Measurements from ENCODE around the gene OR4C13.
"Not testable (repeated sequence)": the region's sequence is repeated elsewhere in the genome, so short reads cannot be mapped to it uniquely, and the experiment has no call there.

Gene OR4C13

DNA sequence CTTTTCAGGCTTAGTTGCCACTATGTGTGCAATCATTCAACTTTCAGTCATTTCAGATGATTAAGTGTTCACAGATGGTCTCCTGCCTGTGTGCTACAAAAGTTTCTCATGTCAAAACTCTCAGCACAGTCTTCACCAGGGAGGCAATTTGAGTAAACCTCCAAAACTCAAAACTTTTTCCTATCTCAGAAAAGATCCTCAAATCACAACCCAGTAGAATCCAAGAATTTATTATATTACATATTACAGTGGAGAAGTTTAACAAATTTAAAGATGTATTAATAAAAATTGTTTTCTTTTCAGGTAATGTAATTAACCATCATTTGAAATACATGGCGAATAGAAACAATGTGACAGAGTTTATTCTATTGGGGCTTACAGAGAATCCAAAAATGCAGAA lies at the start of gene OR4C13:
Gene OR4C13 (plus strand): TSS at position 301 of the 400 bp plus-strand sequence. CDS start 32 bp downstream, at position 333.
- no peak within 1 kb of the TSS for H3K4me3 ChIP-seq (replicated peaks in 1 of 2; ENCODE audit: low read depth in 2 of 2, low read length in 2 of 2)
- no peak for DNase-seq (ENCODE audit: low read depth in 2 of 2)
- TF ChIP-seq, protein P1, sequence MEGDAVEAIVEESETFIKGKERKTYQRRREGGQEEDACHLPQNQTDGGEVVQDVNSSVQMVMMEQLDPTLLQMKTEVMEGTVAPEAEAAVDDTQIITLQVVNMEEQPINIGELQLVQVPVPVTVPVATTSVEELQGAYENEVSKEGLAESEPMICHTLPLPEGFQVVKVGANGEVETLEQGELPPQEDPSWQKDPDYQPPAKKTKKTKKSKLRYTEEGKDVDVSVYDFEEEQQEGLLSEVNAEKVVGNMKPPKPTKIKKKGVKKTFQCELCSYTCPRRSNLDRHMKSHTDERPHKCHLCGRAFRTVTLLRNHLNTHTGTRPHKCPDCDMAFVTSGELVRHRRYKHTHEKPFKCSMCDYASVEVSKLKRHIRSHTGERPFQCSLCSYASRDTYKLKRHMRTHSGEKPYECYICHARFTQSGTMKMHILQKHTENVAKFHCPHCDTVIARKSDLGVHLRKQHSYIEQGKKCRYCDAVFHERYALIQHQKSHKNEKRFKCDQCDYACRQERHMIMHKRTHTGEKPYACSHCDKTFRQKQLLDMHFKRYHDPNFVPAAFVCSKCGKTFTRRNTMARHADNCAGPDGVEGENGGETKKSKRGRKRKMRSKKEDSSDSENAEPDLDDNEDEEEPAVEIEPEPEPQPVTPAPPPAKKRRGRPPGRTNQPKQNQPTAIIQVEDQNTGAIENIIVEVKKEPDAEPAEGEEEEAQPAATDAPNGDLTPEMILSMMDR (IDR thresholded peaks at IDR 0.05; ENCODE audit: low read depth, low read length), result no peak

GRCh38 chr11:49911516-49911915 lies 40.7 kb upstream of the OR4C13 start:
- not testable (repeated sequence) for DNase-seq (ENCODE audit: low read depth in 2 of 2); H3K4me3 ChIP-seq (replicated peaks in 1 of 2; ENCODE audit: low read depth in 2 of 2, low read length in 2 of 2)

GRCh38 chr11:49948701-49949100 lies 3.5 kb upstream of the OR4C13 start:
- DNase-seq (ENCODE audit: low read depth in 2 of 2); H3K4me3 ChIP-seq (replicated peaks in 1 of 2; ENCODE audit: low read depth in 2 of 2, low read length in 2 of 2): not testable (repeated sequence)

DNA sequence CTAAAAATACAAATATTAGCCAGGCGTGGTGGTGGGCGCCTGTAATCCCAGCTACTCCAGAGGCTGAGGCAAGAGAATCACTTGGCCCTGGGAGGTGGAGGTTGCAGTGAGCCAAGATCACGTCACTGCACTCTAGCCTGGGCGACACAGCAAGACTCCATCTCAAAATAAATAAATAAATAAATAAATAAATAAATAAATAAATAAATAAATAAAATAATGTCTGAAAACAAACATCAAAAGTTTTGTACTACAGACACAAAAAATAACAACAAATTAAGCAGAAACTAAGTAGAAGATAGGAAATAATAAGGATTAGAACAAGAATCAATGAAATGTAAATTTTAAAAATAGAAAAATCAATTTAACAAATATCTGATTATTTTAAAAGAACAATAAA lies 21.2 kb downstream of the OR4C13 start:
- DNase-seq (ENCODE audit: low read depth in 2 of 2); H3K4me3 ChIP-seq (replicated peaks in 1 of 2; ENCODE audit: low read depth in 2 of 2, low read length in 2 of 2): not testable (repeated sequence)

GRCh38 chr11:49982435-49982834 lies 30.2 kb downstream of the OR4C13 start, which contains the start of gene OR4C12:
TSS of gene OR4C12 (minus strand) at chr11:49982535. CDS start at chr11:49982501, 34 bp downstream.
- H3K4me3 ChIP-seq (replicated peaks in 1 of 2; ENCODE audit: low read depth in 2 of 2, low read length in 2 of 2); DNase-seq (ENCODE audit: low read depth in 2 of 2): not testable (repeated sequence)

DNA sequence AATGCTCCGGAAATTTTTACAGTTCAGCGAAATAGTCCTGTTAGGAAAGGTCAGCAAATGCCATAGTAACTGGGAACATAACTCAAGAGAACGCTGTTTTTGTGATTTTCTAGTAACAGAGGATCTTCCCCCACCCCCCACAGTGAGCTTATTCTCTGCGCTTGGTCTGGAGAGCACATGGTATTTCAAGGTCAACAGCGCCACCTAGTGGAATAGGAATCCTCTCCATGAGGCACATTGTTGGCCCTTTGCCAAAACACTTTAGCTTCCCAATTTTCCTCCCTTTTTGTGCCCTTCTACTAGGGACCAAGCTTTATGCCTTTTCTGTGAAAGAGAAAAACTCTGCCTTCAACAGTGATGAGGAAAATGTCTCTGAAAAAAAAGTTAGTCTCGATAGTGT lies 43.4 kb downstream of the OR4C13 start:
- peak; percentile 33 to 82 for DNase-seq (ENCODE audit: low read depth in 2 of 2)
- TF ChIP-seq, protein P1 (IDR thresholded peaks at IDR 0.05; ENCODE audit: low read depth, low read length), result peak; percentile 51

More for the DNA sequence above, 43.4 kb downstream of the OR4C13 start:
- H3K4me3 ChIP-seq (replicated peaks in 1 of 2; ENCODE audit: low read depth in 2 of 2, low read length in 2 of 2), result no peak overlapping the region
